GM21528 (cell line): ENCODE results near the gene NCAN.
"Not testable (repeated sequence)": the region's sequence is repeated elsewhere in the genome, so short reads cannot be mapped to it uniquely, and the experiment has no call there.

Experiments
- ATAC-seq: cut with Tn5 transposase; IDR thresholded peaks from one replicate; pipeline ENCODE4 v1.9.1; 2021; ENCODE audit warnings: mild to moderate bottlenecking, moderate library complexity; ENCODE audit not compliant: unreplicated experiment, low FRiP score

Gene NCAN

DNA sequence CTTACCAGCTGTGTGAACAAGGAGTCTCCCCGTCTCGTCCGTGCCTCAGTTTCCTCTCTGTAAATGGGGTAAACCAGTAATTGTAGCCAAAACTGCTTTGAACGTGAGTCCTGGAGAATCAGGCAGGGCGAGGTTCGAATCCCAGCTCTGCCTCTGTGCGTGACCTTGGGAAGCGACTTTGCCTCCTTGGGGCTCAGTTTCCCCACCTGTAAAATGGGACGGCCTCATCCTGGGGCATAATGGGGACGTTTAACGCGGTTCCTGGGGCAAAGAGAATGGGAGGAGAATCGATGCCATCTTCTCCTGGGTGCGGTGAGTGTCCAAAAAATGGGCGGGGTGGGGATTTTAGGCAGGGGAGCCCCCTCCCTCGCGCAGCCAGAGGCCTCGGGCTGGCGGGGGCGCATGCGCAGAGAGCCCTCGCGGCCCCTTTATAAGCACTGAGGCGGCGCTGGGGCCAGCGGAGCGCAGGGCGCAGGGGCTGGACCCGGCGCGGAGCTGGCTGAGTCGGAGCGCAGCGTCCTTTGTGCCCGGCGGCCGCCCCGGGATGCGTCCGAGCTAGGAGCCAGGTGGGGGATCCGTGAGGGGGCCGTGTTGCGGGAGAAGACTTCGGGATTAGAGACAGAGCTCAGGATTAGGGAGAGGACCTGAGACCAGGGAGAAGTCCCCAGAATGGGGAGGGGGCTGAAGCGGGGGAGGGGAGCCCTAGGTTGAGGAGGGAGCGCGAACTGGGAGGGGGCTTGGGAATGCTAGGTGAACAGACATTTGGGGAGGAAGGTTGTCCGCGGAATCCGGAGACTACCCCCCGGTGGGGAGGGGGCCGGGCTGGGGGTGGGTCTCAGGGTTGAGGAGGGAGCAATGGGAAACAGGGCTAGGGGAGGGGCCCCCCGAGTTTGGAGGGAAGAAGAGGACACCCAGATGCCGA lies at the start of gene NCAN:
TSS of gene NCAN (plus strand) at position 460 of the 922 bp plus-strand sequence. CDS start 4,996 bp downstream, outside the sequence.
- no peak for ATAC-seq

DNA sequence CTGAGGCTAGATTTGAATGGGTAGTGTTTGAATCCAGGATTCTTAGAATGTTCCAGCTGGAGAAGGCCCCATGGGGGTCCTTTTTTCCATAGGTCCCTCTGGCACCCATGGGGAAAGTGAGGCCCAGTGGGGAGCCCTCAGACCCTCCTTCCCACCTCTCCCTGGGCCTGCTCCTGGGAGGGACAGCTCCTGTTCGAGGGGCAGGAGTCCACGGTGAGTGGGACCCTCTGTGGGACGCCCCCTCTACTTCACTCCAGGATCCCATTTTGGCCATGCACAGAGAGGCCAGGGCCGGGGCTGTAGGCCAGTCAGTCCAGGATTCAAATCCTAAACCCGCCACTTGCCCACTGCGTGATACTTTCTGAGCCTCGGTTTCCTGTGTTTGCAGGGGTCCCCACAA lies 49.3 kb upstream of the NCAN start:
- ATAC-seq: no peak

DNA sequence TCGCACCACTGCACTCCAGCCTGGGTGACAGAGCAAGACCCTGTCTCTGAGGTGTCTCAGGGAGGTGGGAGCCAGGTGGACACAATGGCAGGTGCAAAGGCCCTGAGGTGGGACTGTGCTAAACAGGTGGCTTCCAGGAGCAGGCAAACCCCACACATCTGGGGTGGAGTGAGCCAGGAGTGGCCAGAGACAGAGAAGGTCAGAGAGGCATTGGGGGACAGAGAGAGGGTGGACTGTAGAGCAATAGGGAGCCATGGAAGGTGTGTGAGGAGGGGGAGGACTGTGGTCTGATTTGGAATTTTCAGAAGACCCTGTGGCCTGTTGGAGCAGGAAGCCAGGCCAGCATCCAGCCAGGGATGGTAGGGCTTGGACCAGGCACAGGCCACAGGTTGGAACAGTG lies 46.4 kb upstream of the NCAN start:
- no peak for ATAC-seq

DNA sequence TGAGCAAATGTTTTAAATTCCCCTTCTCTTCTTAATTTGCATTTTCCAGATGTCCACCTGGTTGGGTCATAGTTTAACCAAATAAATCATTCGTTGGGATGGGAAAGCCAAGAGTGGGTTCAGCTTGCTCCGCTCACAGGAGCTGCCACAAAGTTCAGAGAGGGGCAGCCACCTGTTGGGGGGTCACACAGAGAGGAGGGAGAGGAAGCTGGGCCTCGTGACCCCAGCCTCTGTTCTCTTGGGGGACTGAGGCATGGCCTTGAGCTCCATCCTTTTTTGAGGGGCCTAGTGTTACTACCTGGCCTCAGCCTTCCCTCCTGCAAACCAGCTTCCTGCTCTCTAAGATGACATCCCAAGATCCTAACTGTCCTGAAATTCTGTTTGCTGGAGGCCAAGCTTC lies 44.1 kb upstream of the NCAN start:
- no peak for ATAC-seq

DNA sequence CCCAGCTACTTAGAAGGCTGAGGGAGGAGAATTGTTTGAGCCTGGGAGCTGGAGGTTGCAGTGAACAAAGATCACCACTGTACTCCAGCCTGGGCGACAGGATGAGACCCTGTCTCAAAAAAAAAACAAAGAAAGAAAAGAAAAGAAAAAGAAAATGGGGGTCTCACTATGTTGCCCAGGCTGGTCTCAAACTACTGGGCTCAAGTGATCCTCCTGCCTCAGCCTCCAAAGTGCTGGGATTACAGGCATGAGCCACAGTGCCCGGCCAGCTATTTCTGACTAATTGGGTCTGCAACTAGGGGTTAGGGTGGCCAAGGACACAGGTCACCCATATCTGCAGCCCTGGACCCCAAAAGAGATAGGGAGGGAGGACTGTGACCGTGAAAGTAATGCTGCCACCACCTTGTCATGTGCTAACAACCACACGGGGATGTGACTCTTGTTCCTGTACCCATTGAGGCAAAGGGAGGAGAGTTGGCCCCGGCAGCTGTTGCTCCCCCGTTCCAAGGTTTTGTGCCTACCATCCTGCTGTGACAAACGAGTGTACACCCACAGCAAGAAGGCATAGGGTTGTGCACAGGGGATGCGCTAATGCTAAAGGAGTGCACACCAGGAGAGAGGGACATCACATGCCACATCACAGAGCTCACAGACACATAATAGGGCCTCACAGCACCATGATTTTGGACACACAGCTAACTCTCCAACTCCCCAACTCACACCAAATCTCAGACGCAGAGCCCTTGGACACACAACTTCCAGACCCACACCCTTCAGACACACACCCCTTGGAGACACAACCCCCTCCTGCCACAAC lies 42.3 kb upstream of the NCAN start:
- ATAC-seq: peak; percentile 10

DNA sequence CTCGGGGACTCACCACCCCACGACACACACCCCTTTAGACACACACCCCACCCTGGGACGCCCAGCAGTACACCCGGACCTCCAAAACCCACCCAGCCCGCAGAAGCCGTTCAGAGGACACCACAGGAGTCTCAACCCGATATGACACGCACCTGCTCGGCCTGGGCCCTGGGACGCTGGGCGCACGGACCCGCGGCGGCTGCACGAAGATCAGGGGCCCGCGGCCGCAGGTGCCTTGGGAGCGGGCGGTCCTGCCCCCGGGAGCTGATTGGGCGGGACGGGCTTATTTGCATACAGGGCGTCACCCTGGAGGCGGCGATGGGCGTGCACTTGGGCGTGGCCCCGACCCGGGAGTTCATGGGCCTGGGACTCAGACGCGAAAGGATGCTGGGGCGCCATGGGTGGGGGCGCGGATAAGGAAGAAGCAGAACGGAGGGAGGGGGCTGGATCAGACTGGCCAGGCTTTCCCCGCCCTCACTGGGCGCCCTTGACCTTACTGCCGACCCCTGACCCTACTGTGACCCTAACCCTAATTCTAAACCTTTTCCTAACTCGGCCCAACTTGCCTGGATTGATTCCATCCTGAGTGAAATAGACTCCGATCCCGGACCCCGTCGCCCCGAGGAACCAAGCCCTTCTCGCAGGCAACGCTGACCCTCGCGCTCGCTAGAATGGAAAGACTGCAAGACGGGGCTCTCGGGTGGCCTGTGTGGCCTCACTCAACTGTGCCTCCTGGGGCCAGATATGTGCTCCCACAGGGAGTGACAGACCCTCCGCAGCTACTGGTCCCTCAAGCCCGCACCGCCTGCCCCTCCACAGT lies 41.5 kb upstream of the NCAN start, which contains the start of gene MEF2B:
TSS of gene MEF2B (minus strand) at position 211 of the 820 bp plus-strand sequence. CDS start 19,528 bp downstream, outside the sequence.
- peak; percentile 73 for ATAC-seq

DNA sequence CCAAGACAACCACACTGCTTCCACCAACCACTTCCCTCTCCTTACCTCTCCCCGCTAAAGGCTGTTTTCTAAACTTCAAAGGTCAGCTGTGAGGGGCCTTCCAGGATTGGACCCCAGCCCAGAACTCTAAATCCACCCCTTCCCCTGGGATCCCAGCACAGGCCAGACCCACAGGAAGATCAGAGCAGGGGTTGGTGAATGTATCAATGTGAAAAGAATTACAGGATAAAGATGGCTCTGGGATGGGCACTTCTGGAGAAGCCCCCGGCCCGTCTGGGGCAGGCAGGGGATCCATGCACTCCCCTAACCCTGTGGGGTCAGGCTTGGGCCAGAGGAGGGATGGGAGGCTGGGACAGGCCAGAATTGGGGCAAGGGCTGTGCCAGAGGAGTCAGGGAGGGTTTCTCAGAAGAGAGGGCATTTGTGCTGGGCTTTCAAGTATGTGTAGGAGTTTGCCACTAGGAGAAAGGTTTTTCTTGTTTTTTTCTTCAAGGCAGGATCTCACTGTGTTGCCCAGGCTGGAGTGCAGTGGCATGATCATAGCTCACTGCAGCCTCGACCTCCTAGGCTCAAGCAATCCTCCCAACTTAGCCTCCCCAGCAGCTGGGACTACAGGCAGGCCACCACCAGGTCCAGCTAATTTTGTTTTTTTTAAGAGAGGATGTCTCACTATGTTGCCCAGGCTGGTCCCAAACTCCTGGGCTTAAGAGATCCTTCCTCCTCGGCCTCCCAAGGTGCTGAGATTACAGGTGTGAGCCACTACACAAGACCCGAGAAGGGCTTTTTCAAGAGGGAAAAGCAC lies 40.7 kb upstream of the NCAN start:
- ATAC-seq: no peak

DNA sequence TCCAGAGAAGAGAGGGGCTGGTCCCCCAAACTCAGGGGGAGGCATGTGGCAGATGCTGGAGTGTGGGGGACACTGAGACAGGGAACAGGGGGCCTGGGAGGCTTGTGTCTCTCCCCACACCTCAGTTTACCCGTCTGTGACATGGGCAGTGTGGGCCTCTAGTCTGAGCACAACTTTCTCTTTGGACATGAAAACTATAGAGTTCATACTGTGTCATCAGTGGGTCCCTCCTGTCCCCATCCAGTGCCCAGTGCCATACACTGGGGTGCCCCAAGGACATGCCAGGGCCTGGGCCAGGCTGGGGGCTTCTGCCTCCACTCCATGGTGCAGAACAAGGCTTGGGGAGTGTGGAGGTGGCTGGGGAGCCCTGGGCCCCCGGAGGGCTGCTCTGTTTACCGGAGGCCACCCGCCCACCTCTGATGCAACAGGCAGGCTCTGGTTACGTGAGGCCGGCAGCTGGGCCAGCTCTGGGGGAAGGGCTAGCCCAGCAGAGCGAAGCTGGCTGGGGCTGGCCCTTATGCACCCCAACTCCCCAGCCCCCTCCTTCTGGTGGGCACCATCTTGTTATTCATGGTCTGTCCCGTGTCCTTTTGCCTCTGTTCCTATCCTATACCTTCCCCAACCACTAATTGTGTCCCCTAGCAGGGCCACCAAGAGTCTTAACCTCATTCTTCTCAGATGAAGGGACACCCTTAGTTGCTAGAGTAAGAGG lies 39.8 kb upstream of the NCAN start:
- no peak for ATAC-seq

DNA sequence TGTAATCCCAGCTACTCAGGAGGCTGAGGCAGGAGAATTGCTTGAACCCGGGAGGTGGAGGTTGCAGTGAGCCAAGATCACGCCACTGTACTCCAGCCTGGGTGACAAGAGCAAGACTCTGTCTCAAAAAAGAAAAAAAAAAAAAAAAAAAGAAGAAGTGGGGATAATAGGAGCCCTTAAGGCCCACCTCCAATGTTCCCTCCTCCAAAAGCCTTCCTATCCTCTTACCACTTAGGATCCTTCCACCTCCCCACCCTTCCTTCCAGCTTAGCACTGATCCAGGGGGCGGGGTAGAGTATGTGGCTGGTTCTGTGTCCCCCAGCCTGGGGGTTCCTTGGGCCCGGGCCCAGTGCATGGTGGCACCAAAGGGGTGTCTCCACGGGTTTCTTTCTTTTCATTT lies 38.5 kb upstream of the NCAN start:
- ATAC-seq: not testable (repeated sequence)

DNA sequence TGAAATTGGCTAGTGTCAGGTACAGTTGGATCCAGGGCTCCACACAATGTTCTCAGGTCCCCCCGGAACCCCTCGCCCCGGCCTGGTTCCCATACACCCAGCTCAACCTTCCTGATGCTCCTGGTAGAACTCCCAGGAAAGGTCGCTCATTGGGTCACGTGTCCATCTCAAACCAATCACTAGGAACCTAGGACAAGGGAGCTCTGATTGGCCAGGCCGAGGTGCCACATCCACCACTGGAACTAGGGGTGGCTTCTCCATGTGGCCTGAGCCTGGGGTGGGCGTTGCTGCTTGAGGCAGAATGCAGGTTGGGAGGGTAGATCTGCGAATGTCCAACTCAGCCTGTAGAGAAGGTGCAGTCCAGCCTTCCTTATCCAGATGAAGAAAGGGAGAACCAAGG lies 34.8 kb upstream of the NCAN start:
- ATAC-seq: no peak

DNA sequence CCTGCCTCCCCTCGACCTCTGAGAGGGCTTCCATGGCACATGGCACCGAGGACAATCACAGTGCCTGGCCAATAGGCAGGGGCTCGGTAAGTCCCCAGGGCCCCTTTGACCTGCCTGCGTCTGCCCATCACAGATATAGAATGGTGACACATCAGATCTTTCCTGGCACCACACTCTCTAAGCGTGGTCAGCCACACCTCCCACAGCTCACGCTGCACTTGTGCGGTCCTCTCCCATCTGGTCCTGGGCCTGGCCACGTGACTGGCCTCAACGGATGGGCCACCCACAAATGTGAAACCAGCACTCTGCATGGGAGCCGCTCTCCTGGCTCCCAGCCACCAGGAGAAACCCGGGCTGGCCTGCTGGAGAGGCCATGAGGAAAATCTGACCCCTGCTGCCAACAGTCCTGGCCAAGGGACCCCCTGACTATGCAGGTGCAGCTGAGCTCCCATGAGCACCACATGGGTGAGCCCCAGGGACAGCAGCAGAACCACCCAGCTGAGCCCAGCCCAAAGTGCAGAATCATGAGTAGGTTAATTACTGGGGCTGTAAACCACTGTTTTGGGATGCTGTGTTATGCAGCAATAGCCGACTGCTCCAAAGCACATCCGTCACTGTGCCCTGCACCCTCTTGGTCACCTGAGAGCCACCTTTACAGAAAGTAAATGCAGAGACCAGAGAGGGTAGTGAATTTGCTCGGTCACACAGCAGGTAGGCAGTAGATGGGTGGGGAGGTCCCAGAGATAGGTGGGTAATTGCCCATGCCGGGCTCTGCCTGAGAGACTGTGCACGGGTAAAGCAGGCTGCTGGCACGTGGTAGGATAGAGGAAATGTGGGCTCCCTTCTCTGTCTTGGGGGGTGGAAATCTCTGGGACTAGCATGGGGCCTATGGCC lies 32.0 kb upstream of the NCAN start:
- no peak for ATAC-seq

DNA sequence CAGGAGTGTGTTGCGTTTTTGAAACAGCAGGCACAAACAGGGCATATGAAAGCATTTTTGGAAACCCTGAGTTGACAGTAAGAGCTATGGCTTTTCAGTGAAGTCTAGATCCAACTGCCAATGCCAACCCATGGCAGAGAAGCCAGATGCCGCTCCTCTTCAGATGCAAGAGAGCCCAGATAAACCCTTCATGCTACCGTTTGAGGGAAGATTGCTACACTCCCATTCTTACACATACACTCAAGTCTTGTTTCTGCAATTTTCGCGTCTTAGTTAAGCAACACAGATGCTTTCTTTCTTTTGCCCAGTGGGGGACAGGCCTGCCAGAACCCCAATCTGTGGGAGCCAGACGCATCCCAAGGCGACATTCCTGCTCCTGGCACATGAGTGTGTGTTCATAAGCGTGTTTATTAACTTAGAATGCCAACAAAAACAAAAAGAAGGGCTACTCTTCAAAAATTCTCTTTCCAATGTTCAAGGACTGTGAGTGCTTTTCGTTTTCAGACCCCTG lies 30.2 kb upstream of the NCAN start:
- ATAC-seq: no peak

DNA sequence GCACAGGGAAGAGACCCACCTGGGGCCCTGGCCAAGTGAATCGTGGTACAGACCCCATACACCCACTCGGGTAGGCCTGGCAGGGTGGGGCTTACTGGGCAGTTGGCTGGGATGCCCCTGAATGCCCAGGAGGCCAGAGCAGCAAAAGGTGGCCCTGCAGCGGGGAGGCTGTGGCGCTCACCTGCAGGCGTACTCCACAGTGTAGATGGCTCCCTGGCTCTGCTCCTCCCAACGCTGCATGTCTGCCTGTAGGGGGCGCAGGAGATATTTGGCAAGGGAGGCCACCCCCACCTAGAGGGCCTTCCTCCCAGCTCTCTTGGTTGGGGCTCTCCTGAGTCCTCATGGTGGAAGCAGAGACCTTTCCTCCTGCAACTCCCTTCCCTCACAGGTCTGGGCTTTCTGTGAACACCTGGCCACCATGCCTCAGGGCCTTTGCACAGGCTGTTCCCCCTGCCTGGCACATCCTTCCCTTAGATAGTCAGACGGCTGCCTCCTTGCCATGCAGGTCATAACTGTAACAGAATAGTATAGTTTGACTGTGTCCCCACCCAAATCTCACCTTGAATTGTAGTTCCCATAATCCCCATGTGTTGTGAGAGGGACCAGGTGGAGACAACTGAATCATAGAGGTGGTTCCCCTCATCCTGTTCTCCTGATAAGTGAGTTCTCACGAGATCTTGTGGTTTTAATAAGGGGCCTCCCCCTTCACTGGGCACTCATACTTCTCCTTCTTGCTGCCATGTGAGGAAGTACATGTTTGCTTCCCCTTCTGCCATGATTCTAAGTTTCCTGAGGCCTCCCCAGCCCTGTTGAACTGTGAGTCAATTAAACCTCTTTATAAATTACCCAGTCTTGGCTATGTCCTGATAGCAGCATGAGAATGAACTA lies 25.7 kb upstream of the NCAN start:
- ATAC-seq: no peak

DNA sequence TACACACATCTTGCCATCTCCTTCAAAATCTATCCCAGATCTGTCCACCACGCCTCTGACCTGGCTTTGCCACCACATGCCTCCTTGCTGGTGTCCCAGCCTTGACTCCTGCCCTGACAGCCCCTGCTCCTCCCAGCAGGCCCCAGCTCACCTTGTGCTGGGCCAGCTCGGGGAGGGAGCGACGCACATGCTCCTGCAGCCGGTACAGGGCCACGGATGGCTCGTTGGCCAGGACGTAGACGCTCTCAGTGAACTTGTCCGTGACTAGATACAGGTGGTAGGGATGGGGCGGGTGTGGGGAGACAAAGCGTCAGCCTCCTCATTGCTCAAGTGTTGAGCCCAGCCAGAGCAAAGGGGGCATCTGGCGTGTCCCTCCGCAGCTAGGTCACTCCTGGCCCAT lies 25.0 kb upstream of the NCAN start:
- ATAC-seq: no peak

DNA sequence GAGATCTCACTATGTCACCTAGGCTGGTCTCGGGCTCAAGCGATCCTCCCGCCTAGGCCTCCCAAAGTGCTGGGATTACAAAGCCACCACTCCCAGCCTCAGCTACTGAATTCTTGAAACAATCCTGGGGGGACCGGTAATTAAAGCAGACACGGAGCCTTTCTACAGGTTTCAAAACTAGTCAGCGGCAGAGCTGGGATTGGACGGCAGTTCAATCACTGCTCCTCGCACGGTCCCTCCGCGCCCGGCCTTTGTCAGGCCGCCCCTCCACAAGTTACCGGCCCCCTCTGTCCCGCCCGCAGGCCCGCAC lies 20.0 kb upstream of the NCAN start:
- no peak for ATAC-seq

DNA sequence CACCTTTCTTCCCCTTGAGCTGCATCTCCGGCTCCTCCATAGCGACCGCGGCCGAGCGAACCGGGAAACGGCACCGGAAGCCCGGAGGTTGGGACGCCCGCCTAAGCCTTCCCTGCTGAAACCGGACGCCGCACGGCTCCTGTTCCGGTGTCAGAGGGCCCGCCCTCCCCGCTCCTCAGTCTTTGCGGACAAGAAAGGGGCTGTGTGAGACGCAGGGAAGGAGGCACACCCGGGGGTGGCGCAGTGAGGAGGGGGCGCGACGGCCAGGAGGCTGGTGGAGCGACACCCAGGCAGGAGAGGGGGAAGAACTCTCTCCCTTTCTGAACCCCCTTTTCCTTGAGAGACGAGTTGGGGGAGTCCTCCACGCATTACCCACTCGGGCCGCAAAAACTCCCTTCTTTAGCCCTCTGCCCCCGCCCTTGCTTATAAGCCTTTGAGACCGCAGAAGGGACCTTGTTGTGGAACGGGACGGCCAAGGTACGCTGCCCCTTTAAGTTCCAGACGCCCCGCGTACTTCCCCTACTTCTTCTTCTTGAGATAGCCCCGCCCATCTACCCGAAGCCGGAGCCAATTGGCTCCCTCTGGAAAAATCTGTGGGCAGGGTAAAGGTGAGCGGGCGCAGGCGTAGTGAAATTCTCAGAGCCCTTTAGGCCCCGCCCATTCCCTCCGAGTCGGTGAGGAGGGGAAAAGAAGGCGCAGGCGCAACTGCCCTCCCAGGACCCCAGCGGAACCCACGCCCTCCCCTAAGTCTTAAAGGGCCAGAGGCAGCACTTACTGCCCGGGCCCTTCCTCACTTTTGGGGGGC lies 19.5 kb upstream of the NCAN start, which contains the start of the genes BORCS8 and RFXANK:
TSS of gene BORCS8 (minus strand) at position 75 of the 805 bp plus-strand sequence. CDS start at position 40, 35 bp downstream.
TSS of gene RFXANK (plus strand) at position 181 of the 805 bp plus-strand sequence. CDS start 1,689 bp downstream, outside the sequence.
- peak; percentile 80 for ATAC-seq
